Measurements from ENCODE around the gene MAPK8IP2. TPM values are rescaled to one million over a fixed set of nuclear protein-coding genes. Genes with fewer than 3 reads are reported as not detected.

Gene MAPK8IP2
- total RNA-seq, 1 experiment from 2014 or later = 7.8 TPM

DNA sequence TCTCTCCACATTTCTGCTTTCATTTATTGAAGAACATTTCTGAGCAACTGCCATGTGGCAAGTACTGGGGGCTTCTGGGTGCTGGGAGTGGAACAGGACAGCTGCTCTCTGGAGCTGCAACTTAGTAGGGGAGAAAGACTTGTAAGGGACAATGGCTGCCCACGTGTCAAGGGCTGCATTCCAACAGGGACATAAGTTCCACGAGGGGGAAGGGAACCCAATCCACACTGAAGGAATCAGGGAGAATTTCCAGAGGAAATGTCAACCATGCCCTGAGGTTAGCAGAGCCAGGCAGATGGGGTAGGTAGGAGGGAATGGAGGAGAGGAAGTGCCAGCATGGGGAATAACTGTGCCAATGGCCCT, 1.7 kb downstream of the MAPK8IP2 start:
- ChIA-PET CTCF (no interaction called here), POLR2A (ENCODE audit: low non-redundant PET) (no interaction called here)
- intact Hi-C loops (cut with micrococcal nuclease; ENCODE audit: unreplicated experiment) = loop anchor here (10.0 kb wide), 1 partner anchor 58 kb away; the partner anchor contains the start of gene KLHDC7B
- Histone ChIP-seq H3K27ac (ENCODE audit: low read depth, low read length, poor library complexity, severe bottlenecking) (no peak overlapping the region), H3K27me3 (replicated peaks; ENCODE audit: insufficient read depth, low read depth, low read length, poor library complexity) (no peaks in the 10 kb centered on the region), H3K4me3 (ENCODE audit: low read depth, low read length, poor library complexity, severe bottlenecking) (no peak overlapping the region), H3K4me1 (ENCODE audit: insufficient read depth, low read length, poor library complexity, severe bottlenecking) (no peaks in the 10 kb centered on the region), H3K36me3 (ENCODE audit: insufficient read depth, low read length, poor library complexity, severe bottlenecking) (no peaks in the 10 kb centered on the region), H3K9me3 (ENCODE audit: low read depth, low read length, poor library complexity, severe bottlenecking) (no peaks in the 10 kb centered on the region)
- TF ChIP-seq EZH2 (IDR thresholded peaks at IDR 0.05; ENCODE audit: borderline replicate concordance, low read depth, low read length, poor library complexity, severe bottlenecking) = no peak
- TF ChIP-seq, protein P1, sequence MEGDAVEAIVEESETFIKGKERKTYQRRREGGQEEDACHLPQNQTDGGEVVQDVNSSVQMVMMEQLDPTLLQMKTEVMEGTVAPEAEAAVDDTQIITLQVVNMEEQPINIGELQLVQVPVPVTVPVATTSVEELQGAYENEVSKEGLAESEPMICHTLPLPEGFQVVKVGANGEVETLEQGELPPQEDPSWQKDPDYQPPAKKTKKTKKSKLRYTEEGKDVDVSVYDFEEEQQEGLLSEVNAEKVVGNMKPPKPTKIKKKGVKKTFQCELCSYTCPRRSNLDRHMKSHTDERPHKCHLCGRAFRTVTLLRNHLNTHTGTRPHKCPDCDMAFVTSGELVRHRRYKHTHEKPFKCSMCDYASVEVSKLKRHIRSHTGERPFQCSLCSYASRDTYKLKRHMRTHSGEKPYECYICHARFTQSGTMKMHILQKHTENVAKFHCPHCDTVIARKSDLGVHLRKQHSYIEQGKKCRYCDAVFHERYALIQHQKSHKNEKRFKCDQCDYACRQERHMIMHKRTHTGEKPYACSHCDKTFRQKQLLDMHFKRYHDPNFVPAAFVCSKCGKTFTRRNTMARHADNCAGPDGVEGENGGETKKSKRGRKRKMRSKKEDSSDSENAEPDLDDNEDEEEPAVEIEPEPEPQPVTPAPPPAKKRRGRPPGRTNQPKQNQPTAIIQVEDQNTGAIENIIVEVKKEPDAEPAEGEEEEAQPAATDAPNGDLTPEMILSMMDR (conservative IDR thresholded peaks at IDR 0.05; ENCODE audit: low read depth, low read length) = no peak
- no TSS peak for BruUV-seq (replicated peaks)
- DNase-seq (ENCODE audit: low spot score) = no peak

DNA sequence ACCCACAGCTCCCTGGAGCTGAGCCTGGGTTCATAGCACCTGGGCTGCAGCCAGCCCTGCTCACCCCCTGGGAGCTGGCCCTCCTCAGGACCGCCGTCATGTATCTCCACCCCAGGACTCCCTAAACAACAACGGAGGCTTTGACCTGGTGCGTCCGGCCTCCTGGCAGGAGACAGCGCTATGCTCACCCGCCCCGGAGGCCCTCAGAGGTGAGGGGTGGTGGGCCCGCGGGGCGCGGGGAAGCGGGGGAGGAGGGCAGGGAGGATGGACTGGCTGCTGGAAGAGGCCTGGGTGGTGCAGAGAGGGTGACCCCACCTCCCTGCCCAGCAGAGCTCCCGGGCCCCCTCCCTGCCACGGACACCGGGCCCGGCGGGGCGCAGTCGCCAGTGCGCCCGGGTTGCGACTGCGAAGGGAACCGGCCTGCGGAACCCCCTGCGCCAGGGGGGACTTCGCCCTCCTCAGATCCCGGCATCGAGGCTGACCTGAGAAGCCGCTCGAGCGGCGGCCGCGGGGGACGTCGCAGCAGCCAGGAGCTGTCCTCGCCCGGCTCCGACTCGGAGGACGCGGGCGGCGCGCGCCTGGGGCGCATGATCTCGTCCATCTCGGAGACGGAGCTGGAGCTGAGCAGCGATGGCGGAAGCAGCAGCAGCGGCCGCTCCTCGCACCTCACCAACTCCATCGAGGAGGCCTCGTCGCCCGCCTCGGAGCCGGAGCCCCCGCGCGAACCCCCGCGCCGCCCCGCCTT, 3.1 kb downstream of the MAPK8IP2 start:
- H3K27ac ChIP-seq (ENCODE audit: low read depth, low read length, poor library complexity, severe bottlenecking) = no peak overlapping the region
- H3K4me3 ChIP-seq (ENCODE audit: low read depth, low read length, poor library complexity, severe bottlenecking) = no peak overlapping the region
- H3K9me3 ChIP-seq (ENCODE audit: low read depth, low read length, poor library complexity, severe bottlenecking) = no peaks in the 10 kb centered on the region
- TF ChIP-seq, protein P1 (conservative IDR thresholded peaks at IDR 0.05; ENCODE audit: low read depth, low read length) = no peak
- no peak for TF ChIP-seq EZH2 (IDR thresholded peaks at IDR 0.05; ENCODE audit: borderline replicate concordance, low read depth, low read length, poor library complexity, severe bottlenecking)
- no TSS peak for BruUV-seq (replicated peaks)
- ChIA-PET CTCF (no interaction called here), POLR2A (ENCODE audit: low non-redundant PET) (no interaction called here)
- no peaks in the 10 kb centered on the region for H3K4me1 ChIP-seq (ENCODE audit: insufficient read depth, low read length, poor library complexity, severe bottlenecking)
- H3K27me3 ChIP-seq (replicated peaks; ENCODE audit: insufficient read depth, low read depth, low read length, poor library complexity) = no peaks in the 10 kb centered on the region
- DNase-seq (ENCODE audit: low spot score) = no peak
- intact Hi-C loops (cut with micrococcal nuclease; ENCODE audit: unreplicated experiment) = loop anchor here (10.0 kb wide), 1 partner anchor 59 kb away; the partner anchor contains the start of gene KLHDC7B
- no peaks in the 10 kb centered on the region for H3K36me3 ChIP-seq (ENCODE audit: insufficient read depth, low read length, poor library complexity, severe bottlenecking)

DNA sequence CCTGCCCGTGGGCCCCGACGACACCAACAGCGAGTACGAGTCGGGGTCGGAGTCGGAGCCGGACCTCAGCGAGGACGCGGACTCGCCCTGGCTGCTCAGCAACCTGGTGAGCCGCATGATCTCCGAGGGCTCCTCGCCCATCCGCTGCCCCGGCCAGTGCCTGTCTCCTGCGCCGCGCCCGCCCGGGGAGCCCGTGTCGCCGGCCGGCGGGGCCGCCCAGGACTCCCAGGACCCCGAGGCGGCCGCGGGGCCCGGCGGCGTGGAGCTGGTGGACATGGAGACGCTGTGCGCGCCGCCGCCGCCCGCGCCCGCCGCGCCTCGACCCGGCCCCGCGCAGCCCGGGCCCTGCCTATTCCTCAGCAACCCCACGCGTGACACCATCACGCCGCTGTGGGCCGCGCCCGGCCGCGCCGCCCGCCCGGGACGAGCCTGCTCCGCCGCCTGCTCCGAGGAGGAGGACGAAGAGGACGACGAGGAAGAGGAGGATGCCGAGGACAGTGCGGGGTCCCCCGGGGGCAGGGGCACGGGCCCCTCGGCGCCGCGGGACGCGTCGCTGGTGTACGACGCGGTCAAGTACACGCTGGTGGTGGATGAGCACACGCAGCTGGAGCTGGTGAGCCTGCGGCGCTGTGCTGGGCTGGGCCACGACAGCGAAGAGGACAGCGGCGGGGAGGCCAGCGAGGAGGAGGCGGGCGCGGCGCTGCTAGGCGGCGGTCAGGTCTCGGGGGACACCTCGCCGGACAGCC, 3.8 kb downstream of the MAPK8IP2 start:
- DNase-seq (ENCODE audit: low spot score) = no peak
- POLR2A ChIA-PET (ENCODE audit: low non-redundant PET) = no interaction called here
- Histone ChIP-seq H3K9me3 (ENCODE audit: low read depth, low read length, poor library complexity, severe bottlenecking) (no peaks in the 10 kb centered on the region), H3K36me3 (ENCODE audit: insufficient read depth, low read length, poor library complexity, severe bottlenecking) (no peaks in the 10 kb centered on the region), H3K4me3 (ENCODE audit: low read depth, low read length, poor library complexity, severe bottlenecking) (no peak overlapping the region), H3K27me3 (replicated peaks; ENCODE audit: insufficient read depth, low read depth, low read length, poor library complexity) (no peaks in the 10 kb centered on the region), H3K4me1 (ENCODE audit: insufficient read depth, low read length, poor library complexity, severe bottlenecking) (no peaks in the 10 kb centered on the region), H3K27ac (ENCODE audit: low read depth, low read length, poor library complexity, severe bottlenecking) (no peak overlapping the region)
- intact Hi-C loops (cut with micrococcal nuclease; ENCODE audit: unreplicated experiment) = loop anchor here (10.0 kb wide), 1 partner anchor 60 kb away; the partner anchor contains the start of gene KLHDC7B
- BruUV-seq (replicated peaks) = no TSS peak
- TF ChIP-seq EZH2 (IDR thresholded peaks at IDR 0.05; ENCODE audit: borderline replicate concordance, low read depth, low read length, poor library complexity, severe bottlenecking) = no peak
- TF ChIP-seq, protein P1 (conservative IDR thresholded peaks at IDR 0.05; ENCODE audit: low read depth, low read length) = no peak
- CTCF ChIA-PET = no interaction called here
